Fibroblast of lung (primary cell): ENCODE measurements around the gene STRBP. TPM values are rescaled to one million over a fixed set of nuclear protein-coding genes. Genes with fewer than 3 reads are reported as not detected.

Experiments used
- DNase-seq, 2 donors: peaks; one replicate each; pipeline versions ENCODE4 v3.0.0 to v3.0.0-alpha.2; 2010; ENCODE audit warnings: low read depth in 2 of 2
- H2AFZ ChIP-seq: 2 replicates; pipeline ENCODE4 v1.5.1; 2012; ENCODE audit warnings: low read length, control low read depth, inconsistent platforms
- H3K27ac ChIP-seq: 2 replicates; pipeline ENCODE4 v1.5.1; 2011; ENCODE audit warnings: low read length, control low read depth; ENCODE audit not compliant: insufficient read depth
- H3K27me3 ChIP-seq: 2 replicates; pipeline ENCODE4 v1.5.1; 2011; ENCODE audit warnings: mild to moderate bottlenecking, low read length; ENCODE audit not compliant: control insufficient read depth, insufficient read depth
- H3K36me3 ChIP-seq: 2 replicates; pipeline ENCODE4 v1.5.1; 2011; ENCODE audit warnings: low read length; ENCODE audit not compliant: control insufficient read depth, insufficient read depth
- H3K4me1 ChIP-seq: 2 replicates; pipeline ENCODE4 v1.5.1; 2011; ENCODE audit warnings: low read length; ENCODE audit not compliant: control insufficient read depth, insufficient read depth; ENCODE audit errors: extremely low read depth
- H3K4me2 ChIP-seq: 2 replicates; pipeline ENCODE4 v1.5.1; 2011; ENCODE audit warnings: low read length, control low read depth; ENCODE audit not compliant: insufficient read depth; ENCODE audit errors: extremely low read depth
- H3K4me3 ChIP-seq, 4 experiments: fragments of 200-600 bp in 1 of 4; sonication (generic) in 1 of 4; replicated peaks in 1 of 4; 2 replicates each; pipeline ENCODE4 v1.5.1; 2011 to 2016; ENCODE audit warnings: low read length in 4 of 4, low read depth in 3 of 4, mild to moderate bottlenecking in 3 of 4, control low read depth in 2 of 4, inconsistent platforms in 1 of 4, mixed read lengths in 1 of 4; ENCODE audit not compliant: insufficient read depth in 1 of 4; ENCODE audit errors: control extremely low read depth in 1 of 4
- H3K79me2 ChIP-seq: 2 replicates; pipeline ENCODE4 v1.5.1; 2012; ENCODE audit warnings: mild to moderate bottlenecking, low read length, inconsistent platforms; ENCODE audit not compliant: control insufficient read depth, insufficient read depth
- H3K9ac ChIP-seq: 2 replicates; pipeline ENCODE4 v1.5.1; 2011; ENCODE audit warnings: mild to moderate bottlenecking, low read length, control low read depth; ENCODE audit not compliant: insufficient read depth
- H3K9me3 ChIP-seq: 2 replicates; pipeline ENCODE4 v1.5.1; 2012; ENCODE audit warnings: low read depth, low read length; ENCODE audit not compliant: control insufficient read depth, insufficient read depth
- H4K20me1 ChIP-seq: 2 replicates; pipeline ENCODE4 v1.5.1; 2011; ENCODE audit warnings: low read length; ENCODE audit not compliant: control insufficient read depth, insufficient read depth; ENCODE audit errors: extremely low read depth
- CTCF ChIP-seq, 2 donors: IDR thresholded peaks in 1 of 2; conservative IDR thresholded peaks in 1 of 2; 1 replicate in 1 of 2; 2 replicates in 1 of 2; pipeline ENCODE4 v1.5.1; 2011 to 2012; ENCODE audit warnings: low read length in 2 of 2, control low read depth in 1 of 2, inconsistent platforms in 1 of 2, low read depth in 1 of 2, mild to moderate bottlenecking in 1 of 2
- EZH2 ChIP-seq: IDR thresholded peaks from 2 replicates; pipeline ENCODE4 v1.5.1; 2012; ENCODE audit warnings: low read length, control low read depth, mild to moderate bottlenecking; ENCODE audit errors: missing control alignments
- polyA plus RNA-seq, 2 donors: library from polyadenylated mRNA; depleted of rRNA in 1 of 2; stranded (reverse) in 1 of 2; unstranded in 1 of 2; fragments of >200 nt; gene quantifications; 2 replicates each; pipeline ENCODE4 v1.2.1, GENCODE V29; 2011 to 2012; ENCODE audit warnings: missing spikeins in 1 of 2
- total RNA-seq: library from RNA; depleted of rRNA; stranded (reverse); fragments of >200 nt; gene quantifications from 2 replicates; pipeline ENCODE4 v1.2.1, GENCODE V29; 2014

STRBP gene
- total and polyA plus RNA-seq, 2 donors (not counting 1 experiment from before 2014, with no cell fraction given), result 3.3 to 5.9 TPM

DNA sequence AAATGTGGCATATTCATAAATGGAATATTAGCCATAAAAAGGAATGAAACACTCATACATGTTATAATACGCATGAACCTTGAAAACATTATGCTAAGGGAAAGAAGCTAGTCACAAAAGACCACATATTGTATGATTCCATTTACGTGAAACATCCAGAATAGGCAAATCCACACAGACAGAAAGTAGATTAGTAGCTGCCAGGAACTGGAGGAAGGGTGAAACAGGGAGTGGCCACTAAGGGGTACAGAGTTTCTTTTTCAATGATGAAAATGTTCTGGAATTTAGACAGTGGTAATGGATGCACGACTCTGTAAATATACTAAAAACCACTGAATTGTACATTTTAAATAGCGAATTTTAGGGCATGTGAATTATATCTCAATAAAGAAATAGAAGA lies 39.4 kb downstream of the STRBP start:
- Histone ChIP-seq H3K79me2 (no peaks in the 10 kb centered on the region), H3K4me1 (no peaks in the 10 kb centered on the region), H3K4me3 (no peak overlapping the region), H4K20me1 (no peaks in the 10 kb centered on the region), H3K4me2 (no peak overlapping the region), H3K27ac (no peak overlapping the region), H3K36me3 (no peaks in the 10 kb centered on the region), H3K9me3 (no peaks in the 10 kb centered on the region), H3K9ac (no peak overlapping the region), H2AFZ (no peak overlapping the region), H3K27me3 (no peaks in the 10 kb centered on the region)
- no peak for DNase-seq
- TF ChIP-seq EZH2 (no peak), CTCF (conservative IDR thresholded peaks at IDR 0.05 in 1 of 2, IDR thresholded peaks at IDR 0.05 in 1 of 2; ENCODE audit: low read depth in 1 of 2, low read length in 2 of 2) (no peak)

DNA sequence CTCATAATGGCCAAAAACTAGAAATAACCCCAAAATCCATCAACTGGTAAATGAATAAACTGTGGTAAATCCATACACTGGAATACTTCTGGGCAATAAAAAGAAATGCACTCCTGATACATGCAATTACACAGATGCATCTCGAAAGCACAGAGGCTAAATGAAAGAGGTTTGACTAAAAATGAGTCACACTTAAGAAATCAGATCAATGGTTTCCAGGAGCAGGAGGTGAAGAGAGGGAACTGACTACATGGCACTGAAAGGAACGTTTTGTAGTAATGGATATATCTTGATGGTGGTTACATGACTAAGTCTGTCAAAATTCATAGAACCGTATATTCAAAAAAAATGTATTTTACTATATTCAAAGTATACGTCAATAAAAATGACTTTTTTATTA lies 42.4 kb downstream of the STRBP start:
- Histone ChIP-seq H3K79me2 (no peaks in the 10 kb centered on the region), H3K4me1 (no peaks in the 10 kb centered on the region), H3K4me2 (no peak overlapping the region), H4K20me1 (no peaks in the 10 kb centered on the region), H3K27me3 (no peaks in the 10 kb centered on the region), H3K9me3 (no peaks in the 10 kb centered on the region), H3K36me3 (no peaks in the 10 kb centered on the region), H2AFZ (no peak overlapping the region), H3K27ac (no peak overlapping the region), H3K4me3 (no peak overlapping the region), H3K9ac (no peak overlapping the region)
- peak; percentile 35 to 59 for DNase-seq
- TF ChIP-seq CTCF (conservative IDR thresholded peaks at IDR 0.05 in 1 of 2, IDR thresholded peaks at IDR 0.05 in 1 of 2; ENCODE audit: low read depth in 1 of 2, low read length in 2 of 2) (no peak), EZH2 (no peak)

DNA sequence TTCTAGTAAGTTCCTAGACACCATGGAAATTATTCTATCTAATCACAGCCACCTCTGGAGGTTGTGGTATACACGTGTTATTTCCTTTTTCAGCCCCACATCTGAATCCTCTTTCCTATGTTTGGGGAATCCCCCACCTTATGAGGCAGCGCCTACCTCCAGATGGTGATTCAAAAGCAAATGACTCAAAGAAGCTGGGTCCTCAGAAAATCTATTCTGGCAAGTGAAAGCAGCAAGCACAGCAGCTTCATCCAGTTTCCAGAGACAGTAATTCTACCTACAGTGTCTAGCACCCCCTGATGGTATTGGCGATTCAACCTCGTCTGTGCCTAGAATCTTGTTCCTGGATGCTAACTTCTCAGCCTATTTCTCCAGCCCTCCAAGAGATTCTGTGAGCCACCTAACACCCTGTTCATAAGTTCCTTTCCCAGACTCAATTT lies 43.0 kb downstream of the STRBP start:
- H3K4me3 ChIP-seq, result no peak overlapping the region
- no peak overlapping the region for H3K27ac ChIP-seq
- no peak for TF ChIP-seq EZH2
- TF ChIP-seq CTCF (conservative IDR thresholded peaks at IDR 0.05 in 1 of 2, IDR thresholded peaks at IDR 0.05 in 1 of 2; ENCODE audit: low read depth in 1 of 2, low read length in 2 of 2), result peak; percentile 56 to 62
- no peak overlapping the region for H3K9ac ChIP-seq
- H4K20me1 ChIP-seq, result no peaks in the 10 kb centered on the region
- DNase-seq, result peak; percentile 70 to 77
- H3K27me3 ChIP-seq, result no peaks in the 10 kb centered on the region
- H3K79me2 ChIP-seq, result no peaks in the 10 kb centered on the region
- H3K36me3 ChIP-seq, result no peaks in the 10 kb centered on the region
- no peak overlapping the region for H2AFZ ChIP-seq
- no peak overlapping the region for H3K4me2 ChIP-seq
- no peaks in the 10 kb centered on the region for H3K9me3 ChIP-seq
- H3K4me1 ChIP-seq, result no peaks in the 10 kb centered on the region
